Loucy (cell line): ENCODE data around the gene FAM241B.

Experiments
- CTCF ChIP-seq: fragments of 200-600 bp; sonication (generic); conservative IDR thresholded peaks from 2 replicates; pipeline ENCODE4 v1.5.1; 2014; ENCODE audit warnings: mild to moderate bottlenecking, antibody characterized with exemption, low read length
- EZH2phosphoT487 ChIP-seq: fragments of 200-600 bp; IDR thresholded peaks from 2 replicates; pipeline ENCODE4 v1.6.1; 2018; ENCODE audit warnings: antibody characterized with exemption, mild to moderate bottlenecking, moderate library complexity, borderline replicate concordance

GRCh38 chr10:69631566-69631965 is 1.5 kb downstream of the FAM241B start:
- no peak for TF ChIP-seq CTCF
- no peak for TF ChIP-seq EZH2phosphoT487
